ENCODE data around the gene GALNTL6.

GALNTL6 gene

GRCh38 chr4:171924746-171925376, 111.7 kb downstream of the GALNTL6 start:
- DNase-seq (ENCODE audit: extremely low read depth, low read depth) = no peak
- TF ChIP-seq CTCF (IDR thresholded peaks at IDR 0.05; ENCODE audit: low read depth, low read length) = no peak

GRCh38 chr4:171928336-171928735, 115.1 kb downstream of the GALNTL6 start:
- no peak for DNase-seq (ENCODE audit: extremely low read depth, low read depth)
- TF ChIP-seq CTCF (IDR thresholded peaks at IDR 0.05; ENCODE audit: low read depth, low read length) = no peak

GRCh38 chr4:171929477-171929876, 116.3 kb downstream of the GALNTL6 start:
- no peak for TF ChIP-seq CTCF (IDR thresholded peaks at IDR 0.05; ENCODE audit: low read depth, low read length)
- no peak for DNase-seq (ENCODE audit: extremely low read depth, low read depth)

GRCh38 chr4:171929907-171930306, 116.7 kb downstream of the GALNTL6 start:
- no peak for TF ChIP-seq CTCF (IDR thresholded peaks at IDR 0.05; ENCODE audit: low read depth, low read length)
- no peak for DNase-seq (ENCODE audit: extremely low read depth, low read depth)

- TF ChIP-seq CTCF (IDR thresholded peaks at IDR 0.05; ENCODE audit: low read depth, low read length) = no peak
- no peak for DNase-seq (ENCODE audit: extremely low read depth, low read depth)
Measured at GRCh38 chr4:171932238-171932637, 119.0 kb downstream of the GALNTL6 start.

GRCh38 chr4:171940656-171941055, 127.5 kb downstream of the GALNTL6 start:
- DNase-seq (ENCODE audit: extremely low read depth, low read depth) = no peak
- no peak for TF ChIP-seq CTCF (IDR thresholded peaks at IDR 0.05; ENCODE audit: low read depth, low read length)

- no peak for TF ChIP-seq CTCF (IDR thresholded peaks at IDR 0.05; ENCODE audit: low read depth, low read length)
- DNase-seq (ENCODE audit: extremely low read depth, low read depth) = no peak
Measured at GRCh38 chr4:171947400-171947799, 134.2 kb downstream of the GALNTL6 start.

Measured in AG09319 (cell line).